ENCODE measurements around the gene PIK3R6.

DNA sequence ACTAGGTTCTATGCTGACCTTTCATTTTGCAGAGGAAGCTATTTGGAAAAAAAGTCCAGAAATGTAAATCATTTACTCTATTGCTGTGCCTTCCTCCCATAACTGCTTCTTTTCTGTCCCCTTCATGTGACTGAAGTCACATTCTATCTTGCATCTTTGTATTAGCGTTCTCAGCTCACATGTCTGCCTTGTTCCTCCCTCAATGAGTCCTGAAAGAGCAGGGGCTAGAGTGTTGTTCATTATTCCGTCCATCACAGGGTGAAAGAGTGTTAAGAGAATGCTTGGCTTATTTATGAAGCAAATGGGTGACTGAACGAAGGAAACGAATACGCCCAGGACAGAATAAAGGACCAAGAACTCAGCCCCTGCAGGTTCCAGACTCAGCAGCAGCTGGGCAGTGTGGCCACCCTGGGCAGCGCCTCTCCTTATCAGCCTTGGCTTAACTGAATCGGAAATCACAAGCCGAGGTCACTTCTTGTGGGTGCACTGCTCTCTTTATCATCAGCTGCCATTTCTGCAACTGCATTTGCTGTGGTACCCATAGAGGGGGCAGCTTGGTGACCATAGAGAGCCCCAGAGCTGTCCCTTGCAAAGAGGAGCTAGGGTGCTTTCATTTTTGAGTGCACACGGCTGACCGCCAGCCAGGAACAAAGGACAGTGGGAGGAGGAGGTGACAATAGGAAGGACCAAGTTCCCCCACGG is 1.8 kb upstream of the PIK3R6 start:
- TF ChIP-seq PKNOX1 (IDR thresholded peaks at IDR 0.05) (no peak), HDGF (IDR thresholded peaks at IDR 0.05; ENCODE audit: borderline replicate concordance) (no peak), BHLHE40 (IDR thresholded peaks at IDR 0.05; ENCODE audit: borderline replicate concordance) (no peak), SP1 (IDR thresholded peaks at IDR 0.05) (no peak), ELF4 (IDR thresholded peaks at IDR 0.05) (no peak), FOXA1 (IDR thresholded peaks at IDR 0.05) (no peak), LEF1 (IDR thresholded peaks at IDR 0.05; ENCODE audit: borderline replicate concordance) (no peak)

All from HEK293T (cell line).